Neural progenitor cell (in vitro differentiated cells): ENCODE measurements around the gene PODXL2. TPM values are rescaled to one million over a fixed set of nuclear protein-coding genes. Genes with fewer than 3 reads are reported as not detected.
A peak's percentile ranks its signal among the peaks of the same experiment; 100 is the strongest.

Source experiments
- DNase-seq: peaks from one replicate; pipeline ENCODE4 v3.0.0-alpha.2; 2016; ENCODE audit warnings: low spot score
- H2AFZ ChIP-seq: fragments of 200-600 bp; sonication (generic); replicated peaks from 2 replicates; pipeline ENCODE4 v1.6.1; 2016; ENCODE audit warnings: antibody characterized with exemption
- H3F3A ChIP-seq: fragments of 200-600 bp; sonication (generic); 2 replicates; pipeline ENCODE4 v1.6.1; 2016; ENCODE audit warnings: antibody characterized with exemption, low read depth
- H3K27ac ChIP-seq: fragments of 200-600 bp; sonication (generic); 2 replicates; pipeline ENCODE4 v1.5.1; 2016; ENCODE audit warnings: mild to moderate bottlenecking
- H3K27me3 ChIP-seq: fragments of 200-600 bp; sonication (generic); 2 replicates; pipeline ENCODE4 v1.6.1; 2016; ENCODE audit warnings: mild to moderate bottlenecking, moderate library complexity
- H3K36me3 ChIP-seq: fragments of 200-600 bp; sonication (generic); 2 replicates; pipeline ENCODE4 v1.5.1; 2016
- H3K4me1 ChIP-seq: fragments of 200-600 bp; sonication (generic); 2 replicates; pipeline ENCODE4 v1.6.1; 2016; ENCODE audit warnings: mixed run types
- H3K4me2 ChIP-seq: fragments of 200-600 bp; sonication (generic); 2 replicates; pipeline ENCODE4 v1.6.1; 2016
- H3K4me3 ChIP-seq: fragments of 200-600 bp; sonication (generic); 2 replicates; pipeline ENCODE4 v1.5.1; 2016
- H3K79me2 ChIP-seq: fragments of 200-600 bp; sonication (generic); 2 replicates; pipeline ENCODE4 v1.6.1; 2016; ENCODE audit warnings: low read depth
- H3K9ac ChIP-seq: fragments of 200-600 bp; sonication (generic); 2 replicates; pipeline ENCODE4 v1.6.1; 2016
- H3K9me3 ChIP-seq: fragments of 200-600 bp; sonication (generic); 2 replicates; pipeline ENCODE4 v1.5.1; 2016; ENCODE audit warnings: low read depth
- H4K20me1 ChIP-seq: fragments of 200-600 bp; sonication (generic); 2 replicates; pipeline ENCODE4 v1.6.1; 2016; ENCODE audit warnings: low read depth
- H3K27ac Mint-ChIP-seq: 3 replicates; pipeline ENCODE4 v1.8.0; 2021; ENCODE audit warnings: mixed read lengths
- H3K27me3 Mint-ChIP-seq: 2 replicates; pipeline ENCODE4 v1.8.0; 2022; ENCODE audit warnings: low read depth, mild to moderate bottlenecking, inconsistent platforms, moderate library complexity, mixed read lengths; ENCODE audit not compliant: insufficient read depth
- H3K36me3 Mint-ChIP-seq: 3 replicates; pipeline ENCODE4 v1.8.0; 2021; ENCODE audit warnings: mixed read lengths
- H3K4me1 Mint-ChIP-seq: 3 replicates; pipeline ENCODE4 v1.8.0; 2021; ENCODE audit warnings: mixed read lengths
- H3K4me3 Mint-ChIP-seq: 3 replicates; pipeline ENCODE4 v1.8.0; 2021; ENCODE audit warnings: mild to moderate bottlenecking, moderate library complexity, mixed read lengths
- H3K9me3 Mint-ChIP-seq: 3 replicates; pipeline ENCODE4 v1.8.0; 2020; ENCODE audit warnings: mixed read lengths
- EZH2 ChIP-seq: fragments of 200-600 bp; sonication (generic); IDR thresholded peaks from 2 replicates; pipeline ENCODE4 v1.6.1; 2017; ENCODE audit warnings: antibody characterized with exemption, mild to moderate bottlenecking, moderate library complexity
- EZH2phosphoT487 ChIP-seq: fragments of 200-600 bp; sonication (generic); IDR thresholded peaks from 2 replicates; pipeline ENCODE4 v1.6.1; 2017; ENCODE audit warnings: antibody characterized with exemption
- total RNA-seq: library from RNA; depleted of rRNA; stranded (reverse); fragments of >200 nt; gene quantifications from 2 replicates; pipeline ENCODE4 v1.2.3, GENCODE V29; 2015; ENCODE audit warnings: low replicate concordance
- TF ChIP-seq, protein P1 (sequence below): fragments of 200-600 bp; sonication (generic); IDR thresholded peaks from 2 replicates; pipeline ENCODE4 v1.5.1; 2017; ENCODE audit warnings: antibody characterized with exemption, mild to moderate bottlenecking

The PODXL2 gene
- total RNA-seq, 1 donor from 2014 or later, result 18.4 TPM

DNA sequence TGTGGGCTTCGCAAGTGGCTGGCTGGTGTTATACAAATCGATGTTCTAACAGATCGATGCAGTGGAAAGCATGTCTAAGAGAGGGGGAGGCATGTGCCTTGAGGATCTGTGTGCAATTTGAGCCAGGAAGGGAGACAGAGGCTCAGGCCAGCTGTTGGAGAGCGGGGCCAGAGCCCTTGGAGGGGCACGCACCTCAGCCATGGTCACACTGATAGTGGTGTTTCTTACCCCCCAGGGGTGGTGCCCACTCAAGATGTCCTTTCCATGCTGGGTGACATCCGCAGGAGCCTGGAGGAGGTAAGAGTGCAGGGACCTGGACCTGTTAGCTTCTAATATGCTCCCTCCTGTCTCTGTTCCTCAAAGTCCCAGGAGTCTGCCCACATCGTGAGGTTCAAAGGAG, 39.9 kb downstream of the PODXL2 start:
- H3K4me3 Mint-ChIP-seq, result no peak overlapping the region
- no peak overlapping the region for H3K9ac ChIP-seq
- H3K9me3 Mint-ChIP-seq, result no peaks in the 10 kb centered on the region
- no peak overlapping the region for H3K27ac Mint-ChIP-seq
- H3K4me1 ChIP-seq, result no peaks in the 10 kb centered on the region
- no peaks in the 10 kb centered on the region for H4K20me1 ChIP-seq
- H3K27me3 ChIP-seq, result peaks cover 20% of the 10 kb centered on the region
- peaks cover 11% of the 10 kb centered on the region for H3K27me3 Mint-ChIP-seq
- H3F3A ChIP-seq, result peaks cover 3% of the 10 kb centered on the region
- H3K27ac ChIP-seq, result no peak overlapping the region
- no peak for DNase-seq
- peaks cover 30% of the 10 kb centered on the region for H3K36me3 Mint-ChIP-seq
- H3K79me2 ChIP-seq, result no peaks in the 10 kb centered on the region
- H3K9me3 ChIP-seq, result no peaks in the 10 kb centered on the region
- H3K4me1 Mint-ChIP-seq, result peaks cover 11% of the 10 kb centered on the region
- H3K4me2 ChIP-seq, result no peak overlapping the region
- TF ChIP-seq EZH2 (no peak), EZH2phosphoT487 (no peak)
- TF ChIP-seq, protein P1, sequence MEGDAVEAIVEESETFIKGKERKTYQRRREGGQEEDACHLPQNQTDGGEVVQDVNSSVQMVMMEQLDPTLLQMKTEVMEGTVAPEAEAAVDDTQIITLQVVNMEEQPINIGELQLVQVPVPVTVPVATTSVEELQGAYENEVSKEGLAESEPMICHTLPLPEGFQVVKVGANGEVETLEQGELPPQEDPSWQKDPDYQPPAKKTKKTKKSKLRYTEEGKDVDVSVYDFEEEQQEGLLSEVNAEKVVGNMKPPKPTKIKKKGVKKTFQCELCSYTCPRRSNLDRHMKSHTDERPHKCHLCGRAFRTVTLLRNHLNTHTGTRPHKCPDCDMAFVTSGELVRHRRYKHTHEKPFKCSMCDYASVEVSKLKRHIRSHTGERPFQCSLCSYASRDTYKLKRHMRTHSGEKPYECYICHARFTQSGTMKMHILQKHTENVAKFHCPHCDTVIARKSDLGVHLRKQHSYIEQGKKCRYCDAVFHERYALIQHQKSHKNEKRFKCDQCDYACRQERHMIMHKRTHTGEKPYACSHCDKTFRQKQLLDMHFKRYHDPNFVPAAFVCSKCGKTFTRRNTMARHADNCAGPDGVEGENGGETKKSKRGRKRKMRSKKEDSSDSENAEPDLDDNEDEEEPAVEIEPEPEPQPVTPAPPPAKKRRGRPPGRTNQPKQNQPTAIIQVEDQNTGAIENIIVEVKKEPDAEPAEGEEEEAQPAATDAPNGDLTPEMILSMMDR, result no peak
- H3K36me3 ChIP-seq, result no peaks in the 10 kb centered on the region
- no peak overlapping the region for H3K4me3 ChIP-seq
- H2AFZ ChIP-seq, result no peak overlapping the region

DNA sequence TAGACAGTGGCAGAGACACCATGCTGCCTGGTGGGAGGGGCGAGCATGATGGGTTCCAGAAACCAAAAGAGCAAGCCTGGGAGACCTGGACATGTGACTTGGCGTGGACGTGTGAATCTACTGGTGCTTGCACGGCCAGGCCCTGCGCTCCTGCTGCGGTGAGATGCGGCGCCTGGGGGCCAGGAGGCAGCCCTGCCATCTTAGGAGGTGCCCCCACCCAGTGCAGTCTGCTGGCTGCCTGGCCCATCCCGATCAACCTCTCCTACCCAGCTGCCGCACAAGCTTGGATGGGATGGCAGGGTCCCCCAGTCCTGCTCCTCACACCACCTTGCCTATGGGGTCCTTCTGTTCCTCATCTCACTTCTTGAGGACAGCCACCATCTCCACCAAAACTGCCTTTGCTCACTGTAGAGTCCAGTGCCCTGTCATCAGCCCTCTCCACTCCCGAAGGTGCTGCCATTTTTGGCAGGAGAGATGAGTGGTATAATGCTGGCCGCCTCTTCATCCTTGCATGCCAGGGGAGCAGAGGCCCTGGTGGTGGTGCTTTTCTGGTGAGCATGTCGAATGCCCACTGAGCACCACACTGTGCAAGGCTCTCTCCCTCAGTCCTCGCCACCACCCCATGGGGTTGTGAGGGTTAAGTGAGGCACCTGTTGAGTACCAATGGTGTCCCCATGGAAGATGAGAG, 40.7 kb downstream of the PODXL2 start:
- Histone ChIP-seq H3K4me3 (no peak overlapping the region), H3K9me3 (no peaks in the 10 kb centered on the region), H3F3A (peaks cover 4% of the 10 kb centered on the region), H3K27me3 (peaks cover 27% of the 10 kb centered on the region), H4K20me1 (no peaks in the 10 kb centered on the region), H2AFZ (no peak overlapping the region), H3K27ac (no peak overlapping the region), H3K9ac (no peak overlapping the region), H3K4me1 (no peaks in the 10 kb centered on the region), H3K4me2 (no peak overlapping the region), H3K79me2 (no peaks in the 10 kb centered on the region), H3K36me3 (no peaks in the 10 kb centered on the region)
- Mint-ChIP-seq H3K36me3 (peaks cover 28% of the 10 kb centered on the region), H3K27me3 (peaks cover 13% of the 10 kb centered on the region), H3K27ac (no peak overlapping the region), H3K9me3 (no peaks in the 10 kb centered on the region), H3K4me3 (no peak overlapping the region), H3K4me1 (peaks cover 15% of the 10 kb centered on the region)
- TF ChIP-seq EZH2, result no peak
- DNase-seq, result no peak

DNA sequence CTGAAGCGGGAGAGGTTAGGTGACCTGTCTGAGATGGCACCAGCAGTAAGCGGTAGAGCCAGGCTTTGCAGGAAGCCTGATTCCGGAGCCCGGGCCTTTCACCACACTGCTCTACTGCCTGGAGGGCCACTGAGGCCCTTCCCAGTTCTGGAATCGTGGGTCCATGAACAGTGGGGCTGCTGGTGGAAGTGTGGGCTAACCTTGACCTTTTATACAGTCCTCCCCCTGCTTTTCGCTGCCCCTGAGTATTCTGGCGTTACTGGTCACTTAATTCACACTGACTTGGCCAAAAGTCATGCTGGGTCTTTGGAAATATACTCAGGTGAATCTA, 41.2 kb downstream of the PODXL2 start:
- Mint-ChIP-seq H3K9me3 (no peaks in the 10 kb centered on the region), H3K4me1 (peaks cover 19% of the 10 kb centered on the region), H3K4me3 (peak overlapping the region; percentile 50), H3K36me3 (peaks cover 22% of the 10 kb centered on the region), H3K27me3 (peaks cover 14% of the 10 kb centered on the region), H3K27ac (no peak overlapping the region)
- H3K4me2 ChIP-seq, result no peak overlapping the region
- no peak overlapping the region for H3K27ac ChIP-seq
- H3K9me3 ChIP-seq, result no peaks in the 10 kb centered on the region
- no peaks in the 10 kb centered on the region for H3K4me1 ChIP-seq
- peaks cover 4% of the 10 kb centered on the region for H3F3A ChIP-seq
- H4K20me1 ChIP-seq, result no peaks in the 10 kb centered on the region
- TF ChIP-seq EZH2 (no peak), EZH2phosphoT487 (no peak)
- TF ChIP-seq, protein P1, result no peak
- DNase-seq, result no peak
- H3K9ac ChIP-seq, result no peak overlapping the region
- H3K27me3 ChIP-seq, result peaks cover 30% of the 10 kb centered on the region
- H3K4me3 ChIP-seq, result no peak overlapping the region
- no peaks in the 10 kb centered on the region for H3K79me2 ChIP-seq
- H2AFZ ChIP-seq, result no peak overlapping the region
- H3K36me3 ChIP-seq, result no peaks in the 10 kb centered on the region

DNA sequence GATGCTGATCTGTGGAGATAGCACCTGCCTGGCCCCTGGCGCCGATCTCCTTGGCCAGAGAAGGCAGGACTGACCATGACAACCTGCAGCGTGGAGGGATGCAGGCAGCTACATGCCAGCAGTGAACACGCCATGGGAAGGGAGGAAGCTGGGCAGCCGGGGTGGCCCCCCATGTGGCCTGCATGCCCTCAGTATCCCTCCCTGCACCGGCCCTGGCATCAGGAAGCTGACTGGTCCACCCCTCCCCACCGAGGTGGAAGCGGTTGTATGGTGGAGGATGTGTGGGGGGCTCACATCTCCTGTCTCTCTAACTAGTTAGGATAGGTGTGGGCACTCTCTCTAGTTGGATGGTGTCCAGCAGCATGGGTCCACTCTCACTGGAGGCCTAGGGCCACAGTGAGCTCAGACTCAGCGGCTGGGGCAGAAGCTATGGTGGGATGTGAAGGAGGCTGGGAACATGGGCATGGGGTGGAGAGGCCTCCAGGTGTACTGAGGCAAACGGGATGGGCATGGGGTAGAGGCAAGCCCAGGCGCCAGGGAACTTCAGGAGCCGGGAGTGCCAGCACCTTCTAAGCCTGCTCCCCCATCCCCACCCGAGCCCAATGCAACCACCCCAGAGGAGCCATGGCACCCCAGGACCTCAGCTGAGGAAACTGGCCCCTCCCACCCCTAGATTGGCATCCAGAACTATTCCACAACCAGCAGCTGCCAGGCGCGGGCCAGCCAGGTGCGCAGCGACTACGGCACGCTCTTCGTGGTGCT, 42.0 kb downstream of the PODXL2 start:
- Histone ChIP-seq H3K36me3 (no peaks in the 10 kb centered on the region), H3F3A (peaks cover 4% of the 10 kb centered on the region), H2AFZ (no peak overlapping the region), H3K27me3 (peaks cover 30% of the 10 kb centered on the region), H3K9me3 (no peaks in the 10 kb centered on the region), H4K20me1 (no peaks in the 10 kb centered on the region), H3K4me3 (no peak overlapping the region), H3K9ac (no peak overlapping the region), H3K27ac (no peak overlapping the region), H3K4me1 (no peaks in the 10 kb centered on the region), H3K4me2 (no peak overlapping the region), H3K79me2 (no peaks in the 10 kb centered on the region)
- H3K27ac Mint-ChIP-seq, result no peak overlapping the region
- TF ChIP-seq, protein P1, result no peak
- TF ChIP-seq EZH2phosphoT487 (no peak), EZH2 (no peak)
- peaks cover 15% of the 10 kb centered on the region for H3K36me3 Mint-ChIP-seq
- no peaks in the 10 kb centered on the region for H3K9me3 Mint-ChIP-seq
- DNase-seq, result no peak
- H3K4me1 Mint-ChIP-seq, result peaks cover 19% of the 10 kb centered on the region
- H3K4me3 Mint-ChIP-seq, result peak overlapping the region; percentile 81
- H3K27me3 Mint-ChIP-seq, result peaks cover 14% of the 10 kb centered on the region
